ENCODE data around the gene FCAR.
"Not testable (repeated sequence)": the region's sequence is repeated elsewhere in the genome, so short reads cannot be mapped to it uniquely, and the experiment has no call there.

Gene FCAR

GRCh38 chr19:54921082-54921481 is 47.0 kb downstream of the FCAR start:
- DNase-seq (ENCODE audit: insufficient read length, low spot score): no peak
- TF ChIP-seq SPI1 (IDR thresholded peaks at IDR 0.05; ENCODE audit: low read depth, low read length) (peak; percentile 28; the same call in 1 of the 2 replicates), TAF1 (IDR thresholded peaks at IDR 0.05; ENCODE audit: low read depth, low read length) (no peak)
- peak; percentile 35 for FAIRE-seq

GRCh38 chr19:54923276-54923675 is 49.2 kb downstream of the FCAR start:
- no peak for TF ChIP-seq POU2F2 (IDR thresholded peaks at IDR 0.05; ENCODE audit: low read depth, low read length)
- no peak for TF ChIP-seq SPI1 (IDR thresholded peaks at IDR 0.05; ENCODE audit: low read depth, low read length)
- no peak for TF ChIP-seq TAF1 (IDR thresholded peaks at IDR 0.05; ENCODE audit: low read depth, low read length)
- TF ChIP-seq POLR2A (IDR thresholded peaks at IDR 0.05; ENCODE audit: low read depth, low read length): no peak
- TF ChIP-seq POLR2AphosphoS5 (IDR thresholded peaks at IDR 0.05; ENCODE audit: low read depth, low read length): no peak
- TF ChIP-seq PAX5 (IDR thresholded peaks at IDR 0.05; ENCODE audit: insufficient read depth, low read length, severe bottlenecking): no peak
- FAIRE-seq: peak; percentile 33
- no peak for DNase-seq (ENCODE audit: insufficient read length, low spot score)

- DNase-seq (ENCODE audit: insufficient read length, low spot score) (no peak), FAIRE-seq (peak; percentile 16)
- TF ChIP-seq TAF1 (IDR thresholded peaks at IDR 0.05; ENCODE audit: low read depth, low read length) (no peak), POLR2A (IDR thresholded peaks at IDR 0.05; ENCODE audit: low read depth, low read length) (no peak), POU2F2 (IDR thresholded peaks at IDR 0.05; ENCODE audit: low read depth, low read length) (no peak), POLR2AphosphoS5 (IDR thresholded peaks at IDR 0.05; ENCODE audit: low read depth, low read length) (no peak), SPI1 (IDR thresholded peaks at IDR 0.05; ENCODE audit: low read depth, low read length) (no peak), PAX5 (IDR thresholded peaks at IDR 0.05; ENCODE audit: insufficient read depth, low read length, severe bottlenecking) (no peak)
These were observed 54.3 kb downstream of the FCAR start for GRCh38 chr19:54928299-54928698.

- FAIRE-seq: peak; percentile 85
- DNase-seq (ENCODE audit: insufficient read length, low spot score): peak; percentile 66
- TF ChIP-seq SPI1 (IDR thresholded peaks at IDR 0.05; ENCODE audit: low read depth, low read length): peak; percentile 88
- TF ChIP-seq TAF1 (IDR thresholded peaks at IDR 0.05; ENCODE audit: low read depth, low read length): no peak
These were observed 63.9 kb downstream of the FCAR start for GRCh38 chr19:54937926-54938325.

- TF ChIP-seq POU2F2 (IDR thresholded peaks at IDR 0.05; ENCODE audit: low read depth, low read length) (peak; percentile 64; the same call in 1 of the 2 replicates), SPI1 (IDR thresholded peaks at IDR 0.05; ENCODE audit: low read depth, low read length) (no peak), TAF1 (IDR thresholded peaks at IDR 0.05; ENCODE audit: low read depth, low read length) (no peak), POLR2AphosphoS5 (IDR thresholded peaks at IDR 0.05; ENCODE audit: low read depth, low read length) (no peak), POLR2A (IDR thresholded peaks at IDR 0.05; ENCODE audit: low read depth, low read length) (no peak), PAX5 (IDR thresholded peaks at IDR 0.05; ENCODE audit: insufficient read depth, low read length, severe bottlenecking) (no peak)
- DNase-seq (ENCODE audit: insufficient read length, low spot score) (no peak), FAIRE-seq (peak; percentile 88)
These were observed 64.9 kb downstream of the FCAR start for GRCh38 chr19:54938906-54939305.

GRCh38 chr19:54939538-54939937 is 65.5 kb downstream of the FCAR start:
- DNase-seq (ENCODE audit: insufficient read length, low spot score); FAIRE-seq: not testable (repeated sequence)
